Measurements from ENCODE around the gene ZNF112. TPM values are rescaled to one million over a fixed set of nuclear protein-coding genes. Genes with fewer than 3 reads are reported as not detected.
A peak's percentile ranks its signal among the peaks of the same experiment; 100 is the strongest.

ZNF112 gene
- total RNA-seq, 2 donors from 2014 or later: not detected

GRCh38 chr19:44308011-44308410, 48.5 kb downstream of the ZNF112 start:
- H3K27me3 Mint-ChIP-seq: peaks cover 17% of the 10 kb centered on the region
- no peak for ATAC-seq (replicated peaks)
- H3K9me3 Mint-ChIP-seq: peaks cover 12% of the 10 kb centered on the region
- no peak overlapping the region for H3K4me3 Mint-ChIP-seq
- no peaks in the 10 kb centered on the region for H3K4me1 Mint-ChIP-seq
- no peaks in the 10 kb centered on the region for H3K36me3 Mint-ChIP-seq (ENCODE audit: low read depth)
- H3K27ac Mint-ChIP-seq: no peak overlapping the region

- H3K4me1 Mint-ChIP-seq: no peaks in the 10 kb centered on the region
- ATAC-seq (replicated peaks): no peak
- no peak overlapping the region for H3K27ac Mint-ChIP-seq
- H3K9me3 Mint-ChIP-seq: peaks cover 12% of the 10 kb centered on the region
- H3K36me3 Mint-ChIP-seq (ENCODE audit: low read depth): peaks cover 12% of the 10 kb centered on the region
- no peak overlapping the region for H3K4me3 Mint-ChIP-seq
- peaks cover 10% of the 10 kb centered on the region for H3K27me3 Mint-ChIP-seq
These were observed 50.2 kb downstream of the ZNF112 start for GRCh38 chr19:44306283-44306682.

- H3K4me3 Mint-ChIP-seq: peak overlapping the region; percentile 92
- no peak for ATAC-seq (replicated peaks)
These were observed 51.0 kb downstream of the ZNF112 start for GRCh38 chr19:44305457-44305856.

DNA sequence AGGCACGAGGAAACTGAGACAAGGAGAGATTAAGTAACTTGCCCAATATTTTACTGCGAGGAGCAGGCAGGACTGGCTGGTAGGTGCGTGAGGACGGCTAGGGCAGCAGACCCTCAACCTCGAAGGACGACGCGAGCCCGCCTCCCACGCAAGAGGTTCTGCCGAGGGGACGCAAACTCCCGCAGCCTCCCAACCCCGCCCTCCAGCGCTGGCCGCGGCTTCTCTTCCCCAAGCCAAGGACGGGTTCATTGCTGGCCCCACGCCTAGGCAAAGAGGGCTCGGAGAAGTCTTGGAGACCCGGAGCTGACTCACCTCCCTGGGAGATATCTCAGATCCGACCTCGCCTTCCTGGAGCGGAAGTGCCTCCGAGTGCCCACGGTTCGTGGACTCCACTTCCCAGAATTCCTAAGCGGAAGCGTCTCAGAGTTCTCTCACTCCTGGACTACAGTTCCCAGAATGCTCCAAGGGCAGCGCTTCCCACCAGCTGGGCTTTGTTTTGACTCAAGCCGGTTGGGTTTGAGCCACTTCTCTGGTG, 51.8 kb downstream of the ZNF112 start, which contains the start of gene ZNF235:
Gene ZNF235 (minus strand): TSS at position 367 of the 535 bp plus-strand sequence. CDS start 1,621 bp downstream, outside the sequence.
- Mint-ChIP-seq H3K4me1 (no peaks in the 10 kb centered on the region), H3K27me3 (peaks cover 7% of the 10 kb centered on the region), H3K36me3 (ENCODE audit: low read depth) (peaks cover 27% of the 10 kb centered on the region), H3K4me3 (peak within 1 kb of the TSS; percentile 92), H3K27ac (peak within 1 kb of the TSS; percentile 87), H3K9me3 (peaks cover 9% of the 10 kb centered on the region)
- ATAC-seq (replicated peaks): peak; percentile 94

More at GRCh38 chr19:44305457-44305856, 51.0 kb downstream of the ZNF112 start:
- H3K9me3 Mint-ChIP-seq: peaks cover 12% of the 10 kb centered on the region
- H3K4me1 Mint-ChIP-seq: no peaks in the 10 kb centered on the region
- H3K36me3 Mint-ChIP-seq (ENCODE audit: low read depth): peaks cover 20% of the 10 kb centered on the region
- H3K27ac Mint-ChIP-seq: no peak overlapping the region
- H3K27me3 Mint-ChIP-seq: peaks cover 10% of the 10 kb centered on the region

GRCh38 chr19:44303976-44304568, 52.4 kb downstream of the ZNF112 start:
- H3K36me3 Mint-ChIP-seq (ENCODE audit: low read depth): peaks cover 34% of the 10 kb centered on the region
- peak overlapping the region; percentile 87 for H3K27ac Mint-ChIP-seq
- H3K4me3 Mint-ChIP-seq: peak overlapping the region; percentile 92
- peaks cover 7% of the 10 kb centered on the region for H3K27me3 Mint-ChIP-seq
- peak; percentile 42 for ATAC-seq (replicated peaks)
- H3K4me1 Mint-ChIP-seq: no peaks in the 10 kb centered on the region
- H3K9me3 Mint-ChIP-seq: peaks cover 8% of the 10 kb centered on the region

- peaks cover 3% of the 10 kb centered on the region for H3K27me3 Mint-ChIP-seq
- no peaks in the 10 kb centered on the region for H3K4me1 Mint-ChIP-seq
- ATAC-seq (replicated peaks): no peak
- peak overlapping the region; percentile 92 for H3K4me3 Mint-ChIP-seq
- no peak overlapping the region for H3K27ac Mint-ChIP-seq
- peaks cover 3% of the 10 kb centered on the region for H3K9me3 Mint-ChIP-seq
- H3K36me3 Mint-ChIP-seq (ENCODE audit: low read depth): peaks cover 42% of the 10 kb centered on the region
These were observed 53.2 kb downstream of the ZNF112 start for GRCh38 chr19:44303320-44303719.

- Mint-ChIP-seq H3K4me1 (no peaks in the 10 kb centered on the region), H3K36me3 (ENCODE audit: low read depth) (peaks cover 28% of the 10 kb centered on the region), H3K9me3 (peaks cover 45% of the 10 kb centered on the region), H3K4me3 (no peak overlapping the region), H3K27ac (no peak overlapping the region), H3K27me3 (no peaks in the 10 kb centered on the region)
- no peak for ATAC-seq (replicated peaks)
These were observed 71.5 kb downstream of the ZNF112 start for GRCh38 chr19:44284968-44285367.

DNA sequence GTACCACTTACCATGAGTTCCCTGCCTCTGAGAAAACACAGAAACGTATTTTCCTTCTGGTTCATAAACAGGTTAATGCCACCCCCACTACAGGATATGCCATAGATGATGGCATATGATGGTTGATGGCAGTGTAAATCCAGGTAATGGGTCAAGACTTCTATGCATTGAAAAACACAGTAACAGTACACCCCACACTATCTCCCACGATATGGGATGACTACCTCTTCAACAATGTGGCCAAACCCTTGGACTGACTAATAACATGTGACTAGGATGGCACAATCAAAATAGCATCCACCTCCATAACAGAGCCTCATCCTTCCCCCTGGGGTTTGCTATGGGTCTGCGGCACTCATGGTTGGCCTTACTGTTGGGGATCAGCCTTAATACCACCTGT, 73.6 kb downstream of the ZNF112 start:
- Mint-ChIP-seq H3K4me3 (no peak overlapping the region), H3K27ac (no peak overlapping the region), H3K27me3 (no peaks in the 10 kb centered on the region), H3K36me3 (ENCODE audit: low read depth) (peaks cover 7% of the 10 kb centered on the region), H3K9me3 (peaks cover 42% of the 10 kb centered on the region), H3K4me1 (no peaks in the 10 kb centered on the region)
- no peak for ATAC-seq (replicated peaks)

DNA sequence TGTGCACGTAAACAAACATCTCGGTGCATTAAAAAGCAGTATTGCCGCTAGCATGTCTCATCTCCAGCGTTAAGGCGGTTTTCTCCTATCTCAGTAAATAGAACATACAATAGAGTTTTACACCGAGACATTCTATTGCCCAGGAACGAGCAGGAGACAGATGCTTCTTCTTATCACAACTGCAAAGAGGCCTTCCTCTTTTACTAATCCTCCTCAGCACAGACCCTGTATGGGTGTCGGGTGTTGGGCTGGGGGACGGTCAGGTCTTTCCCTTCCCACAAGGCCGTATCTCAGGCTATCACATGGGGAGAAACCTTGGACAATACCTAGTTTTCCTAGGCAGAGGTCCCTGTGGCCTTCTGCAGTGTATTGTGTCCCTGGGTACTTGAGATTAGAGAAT, 75.6 kb downstream of the ZNF112 start:
- Mint-ChIP-seq H3K9me3 (peaks cover 42% of the 10 kb centered on the region), H3K36me3 (ENCODE audit: low read depth) (no peaks in the 10 kb centered on the region), H3K27ac (no peak overlapping the region), H3K4me3 (no peak overlapping the region), H3K27me3 (no peaks in the 10 kb centered on the region), H3K4me1 (no peaks in the 10 kb centered on the region)
- no peak for ATAC-seq (replicated peaks)

DNA sequence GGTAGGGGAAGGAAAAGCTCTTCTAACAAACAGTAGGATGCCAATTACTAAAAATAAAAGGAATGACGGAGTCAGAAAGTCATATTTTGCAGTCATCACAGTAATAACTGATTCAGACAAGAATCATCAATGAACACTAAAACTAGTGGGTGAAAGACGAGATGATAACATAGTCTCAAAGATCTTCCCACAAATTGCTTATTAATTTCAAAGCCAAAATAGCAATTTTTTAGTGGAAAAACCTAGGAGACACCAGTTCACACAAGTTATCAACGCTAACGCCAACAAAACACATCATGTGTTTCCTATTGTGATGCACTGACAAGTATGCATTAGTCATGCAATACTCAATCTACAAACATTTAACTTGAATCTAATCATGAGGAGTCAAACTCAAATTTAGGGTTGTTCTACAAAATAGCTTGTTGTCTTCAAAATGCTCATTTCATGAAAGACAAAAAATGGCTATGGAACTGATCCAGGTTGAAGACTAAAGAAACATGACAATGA, 78.2 kb downstream of the ZNF112 start:
- Mint-ChIP-seq H3K27ac (no peak overlapping the region), H3K4me3 (no peak overlapping the region), H3K36me3 (ENCODE audit: low read depth) (peaks cover 7% of the 10 kb centered on the region), H3K9me3 (peaks cover 41% of the 10 kb centered on the region), H3K27me3 (no peaks in the 10 kb centered on the region), H3K4me1 (no peaks in the 10 kb centered on the region)
- no peak for ATAC-seq (replicated peaks)

DNA sequence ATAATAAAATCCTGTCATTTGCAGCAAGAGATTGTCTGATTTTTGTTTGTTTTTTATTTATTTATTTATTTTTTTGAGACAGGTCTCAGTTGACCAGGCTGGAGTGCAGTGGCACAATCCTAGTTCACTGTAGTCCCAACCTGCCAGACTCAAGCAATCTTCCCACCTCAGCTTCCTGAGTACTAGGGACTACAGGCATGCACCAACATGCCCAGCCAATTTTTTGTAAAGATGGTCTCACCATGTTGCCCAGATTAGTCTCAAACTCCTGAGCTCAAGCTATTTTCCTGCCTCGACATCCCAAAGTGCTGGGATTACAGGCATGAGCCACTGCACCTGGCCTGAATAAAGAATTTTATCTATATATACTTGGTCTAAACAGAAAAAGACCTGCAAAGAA, 79.1 kb downstream of the ZNF112 start:
- H3K9me3 Mint-ChIP-seq: peaks cover 42% of the 10 kb centered on the region
- H3K4me3 Mint-ChIP-seq: no peak overlapping the region
- H3K36me3 Mint-ChIP-seq (ENCODE audit: low read depth): peaks cover 7% of the 10 kb centered on the region

More for the DNA sequence above, 79.1 kb downstream of the ZNF112 start:
- Mint-ChIP-seq H3K4me1 (no peaks in the 10 kb centered on the region), H3K27me3 (no peaks in the 10 kb centered on the region), H3K27ac (no peak overlapping the region)
- ATAC-seq (replicated peaks): no peak

Other genes with a start within 250 kb of the ZNF112 start
- 1 to 10 TPM; 1.5 to 3.5 TPM for gene ZNF225, start 243.3 kb downstream of the ZNF112 start, total RNA-seq
- gene ZNF234, start 215.1 kb downstream of the ZNF112 start, total RNA-seq: 10 to 100 TPM in 1 of 2 donors, 1 to 10 TPM in 1; 4.9 to 10.9 TPM
- 10 to 100 TPM in 1 of 2 donors, 1 to 10 TPM in 1; 9.2 to 14.5 TPM for gene ZNF226, start 191.6 kb downstream of the ZNF112 start, total RNA-seq
- 10 to 100 TPM; 16.7 to 25.7 TPM for gene ZNF227, start 144.1 kb downstream of the ZNF112 start, total RNA-seq
- under 1 TPM in 1 of 2 donors, not detected in 1; 0.19 TPM for gene ZNF233, start 96.8 kb downstream of the ZNF112 start, total RNA-seq
- gene ZNF235, start 51.7 kb downstream of the ZNF112 start, total RNA-seq: 1 to 10 TPM; 3.6 to 4.2 TPM
- 1 to 10 TPM in 1 of 2 donors, not detected in 1; 1.9 TPM for gene ZNF285, start 44.9 kb upstream of the ZNF112 start, total RNA-seq
- gene ZNF229, start 91.8 kb upstream of the ZNF112 start, total RNA-seq: under 1 TPM; 0.05 to 0.09 TPM
- 10 to 100 TPM in 1 of 2 donors, 1 to 10 TPM in 1; 9.9 to 10.9 TPM for gene ZNF180, start 143.8 kb upstream of the ZNF112 start, total RNA-seq
- gene CEACAM20, start 173.0 kb upstream of the ZNF112 start, total RNA-seq: not detected

Data from activated T-helper 17 cell treated with anti-CD3 and anti-CD28 coated beads, Interleukin-2, amount 50 U/mL, for 72 hours (primary cell).